HCT116 (cell line): ENCODE results near the gene EP400. TPM values are rescaled to one million over a fixed set of nuclear protein-coding genes. Genes with fewer than 3 reads are reported as not detected.

Experiments
- ATAC-seq: fragments of 200-7000 bp; cut with Tn5 transposase; 2 replicates; pipeline ENCODE4 v1.9.1; 2020; ENCODE audit warnings: mild to moderate bottlenecking, moderate library complexity
- BruUV-seq: library from RNA; stranded (reverse); fragments of 400-500 nt; replicated peaks from 2 replicates; lab custom pipeline; 2021; lab: Mats Ljungman, UMichigan
- CTCF ChIA-PET: fragments of 300-600 bp; sonication (Branson Sonifier 250); formaldehyde crosslinking; loops from one replicate; lab custom pipeline; 2021; ENCODE audit warnings: antibody characterized with exemption; lab: Charles Lee
- POLR2A ChIA-PET: fragments of 300-600, 350-600 bp; sonication (Branson Sonifier 250); formaldehyde crosslinking; loops from one replicate; lab custom pipeline; 2021; ENCODE audit warnings: antibody characterized with exemption; lab: Charles Lee
- RAD21 ChIA-PET, 2 experiments: fragments of 300-600 bp; sonication (Branson Sonifier 250); formaldehyde crosslinking; loops; one replicate each; lab custom pipeline; 2023; ENCODE audit warnings: low total read pairs in 2 of 2; ENCODE audit not compliant: uncharacterized antibody in 2 of 2, unreplicated experiment in 2 of 2, low non-redundant PET in 1 of 2; lab: Charles Lee
- DNase-seq: peaks from one replicate; pipeline ENCODE4 v3.0.0-alpha.2; 2010; ENCODE audit warnings: low read depth, low spot score
- H2AFZ ChIP-seq: fragments of 200-600 bp; shearing (Covaris generic), sonication (generic); 2 replicates; pipeline ENCODE4 v1.6.1; 2017; ENCODE audit warnings: low read depth, mixed run types, mixed read lengths, antibody characterized with exemption, low read length; ENCODE audit not compliant: poor library complexity, severe bottlenecking
- H3K27ac ChIP-seq: 2 replicates; pipeline ENCODE4 v1.5.1; 2012; ENCODE audit warnings: low read depth, low read length
- H3K27me3 ChIP-seq: fragments of 200-600 bp; sonication (generic); 2 replicates; pipeline ENCODE4 v1.6.1; 2016; ENCODE audit warnings: mixed run types, low read length, mixed read lengths; ENCODE audit not compliant: insufficient read depth
- H3K36me3 ChIP-seq, 2 experiments: fragments of 200-500 bp in 1 of 2; fragments of 200-600 bp in 1 of 2; sonication (Bioruptor generic) in 1 of 2; sonication (generic) in 1 of 2; 2 replicates each; pipeline versions ENCODE4 v1.5.1 to v1.6.1; 2014 to 2016; ENCODE audit warnings: low read length in 2 of 2, inconsistent platforms in 1 of 2, mixed read lengths in 1 of 2, mixed run types in 1 of 2; ENCODE audit not compliant: insufficient read depth in 2 of 2, control insufficient read depth in 1 of 2
- H3K4me1 ChIP-seq, 2 experiments: fragments of 200-600 bp in 1 of 2; sonication (generic) in 1 of 2; 2 replicates each; pipeline versions ENCODE4 v1.5.1 to v1.6.1; 2012 to 2017; ENCODE audit warnings: low read length in 2 of 2, inconsistent platforms in 1 of 2, mild to moderate bottlenecking in 1 of 2, mixed read lengths in 1 of 2, mixed run types in 1 of 2, moderate library complexity in 1 of 2; ENCODE audit not compliant: insufficient read depth in 2 of 2, control insufficient read depth in 1 of 2
- H3K4me2 ChIP-seq: fragments of 200-600 bp; sonication (generic); 2 replicates; pipeline ENCODE4 v1.6.1; 2017; ENCODE audit warnings: mixed run types, low read length, mixed read lengths
- H3K4me3 ChIP-seq, 2 experiments: fragments of 200-600 bp in 1 of 2; sonication (generic) in 1 of 2; replicated peaks in 1 of 2; 2 replicates each; pipeline ENCODE4 v1.5.1; 2011 to 2016; ENCODE audit warnings: low read length in 2 of 2, control low read depth in 1 of 2, low read depth in 1 of 2, mild to moderate bottlenecking in 1 of 2, mixed read lengths in 1 of 2, mixed run types in 1 of 2
- H3K79me2 ChIP-seq: fragments of 200-600 bp; sonication (generic); 2 replicates; pipeline ENCODE4 v1.6.1; 2017; ENCODE audit warnings: mild to moderate bottlenecking, mixed run types, low read length, moderate library complexity, mixed read lengths; ENCODE audit not compliant: insufficient read depth
- H3K9ac ChIP-seq: fragments of 200-600 bp; sonication (generic); 2 replicates; pipeline ENCODE4 v1.6.1; 2016; ENCODE audit warnings: low read length, mixed read lengths
- H3K9me2 ChIP-seq: fragments of 200-600 bp; sonication (generic), shearing (Covaris generic); 2 replicates; pipeline ENCODE4 v1.6.1; 2017; ENCODE audit warnings: mixed run types, mild to moderate bottlenecking, moderate library complexity; ENCODE audit not compliant: insufficient read depth
- H3K9me3 ChIP-seq, 2 experiments: fragments of 200-500 bp in 1 of 2; fragments of 200-600 bp in 1 of 2; sonication (Bioruptor generic) in 1 of 2; sonication (generic) in 1 of 2; 2 replicates each; pipeline ENCODE4 v1.6.1; 2014 to 2017; ENCODE audit warnings: low read length in 2 of 2, mixed read lengths in 2 of 2, inconsistent platforms in 1 of 2, low read depth in 1 of 2, mild to moderate bottlenecking in 1 of 2, mixed run types in 1 of 2, moderate library complexity in 1 of 2; ENCODE audit not compliant: control insufficient read depth in 1 of 2, insufficient read depth in 1 of 2
- H4K20me1 ChIP-seq: fragments of 200-600 bp; sonication (generic), shearing (Covaris generic); 2 replicates; pipeline ENCODE4 v1.6.1; 2017; ENCODE audit warnings: mixed run types, mild to moderate bottlenecking, moderate library complexity; ENCODE audit not compliant: insufficient read depth
- ATF3 ChIP-seq: IDR thresholded peaks from 2 replicates; pipeline ENCODE4 v1.6.1; 2012
- CBX3 ChIP-seq: IDR thresholded peaks from 2 replicates; pipeline ENCODE4 v1.6.1; 2012; ENCODE audit warnings: low read depth
- CTCF ChIP-seq, 3 experiments: fragments of 200-600 bp in 1 of 3; sonication (generic) in 1 of 3; IDR thresholded peaks in 2 of 3; conservative IDR thresholded peaks in 1 of 3; 2 replicates each; pipeline ENCODE4 v1.5.1; 2012 to 2017; ENCODE audit warnings: low read depth in 2 of 3, low read length in 2 of 3, antibody characterized with exemption in 1 of 3, borderline replicate concordance in 1 of 3, control low read depth in 1 of 3, mild to moderate bottlenecking in 1 of 3, mixed read lengths in 1 of 3, mixed run types in 1 of 3, moderate library complexity in 1 of 3; ENCODE audit not compliant: insufficient read depth in 1 of 3
- EGR1 ChIP-seq: IDR thresholded peaks from 2 replicates; pipeline ENCODE4 v1.6.1; 2012; ENCODE audit warnings: low read depth
- EZH2 ChIP-seq: fragments of 200-600 bp; sonication (generic); IDR thresholded peaks from 2 replicates; pipeline ENCODE4 v1.6.1; 2017; ENCODE audit warnings: antibody characterized with exemption, mixed run types
- EZH2phosphoT487 ChIP-seq: fragments of 200-600 bp; IDR thresholded peaks from 2 replicates; pipeline ENCODE4 v1.6.1; 2018; ENCODE audit warnings: antibody characterized with exemption, borderline replicate concordance
- FOSL1 ChIP-seq: IDR thresholded peaks from 2 replicates; pipeline ENCODE4 v1.6.1; 2012; ENCODE audit warnings: low read depth
- JUND ChIP-seq: IDR thresholded peaks from 2 replicates; pipeline ENCODE4 v1.6.1; 2012
- POLR2A ChIP-seq: IDR thresholded peaks from 2 replicates; pipeline ENCODE4 v1.7.0; 2011; ENCODE audit warnings: borderline replicate concordance; ENCODE audit not compliant: insufficient read depth, insufficient read length; ENCODE audit errors: extremely low read depth
- RAD21 ChIP-seq: IDR thresholded peaks from 2 replicates; pipeline ENCODE4 v1.6.1; 2012; ENCODE audit warnings: low read depth, mild to moderate bottlenecking
- SP1 ChIP-seq: IDR thresholded peaks from 2 replicates; pipeline ENCODE4 v1.6.1; 2012; ENCODE audit warnings: low read depth
- SRF ChIP-seq: IDR thresholded peaks from 2 replicates; pipeline ENCODE4 v1.6.1; 2012; ENCODE audit warnings: low read depth
- TCF7L2 ChIP-seq: IDR thresholded peaks from 2 replicates; pipeline ENCODE4 v1.7.0; 2011; ENCODE audit warnings: borderline replicate concordance, inconsistent platforms; ENCODE audit not compliant: insufficient read depth, insufficient read length; ENCODE audit errors: extremely low read depth
- ZFX ChIP-seq: fragments of 450-650 bp; IDR thresholded peaks from 2 replicates; pipeline ENCODE4 v1.6.1; 2017
- ZNF274 ChIP-seq: fragments of 200-500 bp; sonication (Bioruptor generic); IDR thresholded peaks from 2 replicates; pipeline ENCODE4 v1.6.1; 2014; ENCODE audit warnings: mild to moderate bottlenecking, low read depth, low read length, inconsistent platforms
- intact Hi-C: fragments of 100-400 bp; cut with micrococcal nuclease; formaldehyde crosslinking; loops from 2 replicates; pipeline ENCODE4 v1.10.0; 2022
- total RNA-seq: library from RNA; stranded (reverse); gene quantifications from one replicate; pipeline ENCODE4 v1.2.1, GENCODE V29; 2021; ENCODE audit not compliant: unreplicated experiment
- TF ChIP-seq, protein P1 (sequence below): IDR thresholded peaks from 2 replicates; pipeline ENCODE4 v1.6.1; 2011; ENCODE audit warnings: mild to moderate bottlenecking, low read length, moderate library complexity; ENCODE audit not compliant: insufficient replicate concordance; ENCODE audit errors: extremely low read depth

Gene EP400
- total RNA-seq, 1 experiment from 2014 or later, result 54.5 TPM

DNA sequence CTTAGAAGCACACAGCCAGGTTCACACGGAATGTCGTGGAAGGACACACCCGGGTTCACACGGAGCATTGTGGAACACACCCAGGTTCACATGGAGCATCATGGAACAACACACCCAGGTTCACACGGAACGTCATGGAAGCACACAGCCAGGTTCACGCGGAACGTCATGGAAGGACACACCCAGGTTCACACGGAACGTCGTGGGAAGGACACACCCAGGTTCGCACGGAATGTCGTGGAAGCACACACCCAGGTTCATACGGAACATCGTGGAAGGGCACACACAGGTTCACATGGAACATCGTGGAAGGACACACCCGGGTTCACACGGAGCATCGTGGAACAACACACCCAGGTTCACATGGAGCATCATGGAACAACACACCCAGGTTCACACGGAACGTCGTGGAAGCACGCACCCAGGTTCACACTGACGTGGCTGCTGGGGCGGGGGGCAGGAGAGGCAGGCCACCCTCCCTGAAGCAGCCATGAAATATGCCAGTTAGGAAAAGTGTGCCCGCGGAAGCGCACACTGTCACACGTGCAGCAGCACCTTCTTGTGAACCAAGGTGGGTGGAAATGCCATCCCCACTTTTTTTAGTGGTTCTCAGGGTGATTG lies 86.4 kb downstream of the EP400 start:
- Histone ChIP-seq H3K4me1 (no peaks in the 10 kb centered on the region), H3K4me2 (no peak overlapping the region), H3K9me2 (no peaks in the 10 kb centered on the region), H3K27me3 (no peaks in the 10 kb centered on the region), H3K9ac (no peak overlapping the region), H3K9me3 (no peaks in the 10 kb centered on the region), H3K36me3 (peaks cover 18 to 41% of the 10 kb centered on the region in 2 experiments), H4K20me1 (no peaks in the 10 kb centered on the region; the same call in 1 of the 2 replicates), H3K27ac (no peak overlapping the region), H3K4me3 (no peak overlapping the region), H2AFZ (no peak overlapping the region), H3K79me2 (no peaks in the 10 kb centered on the region)
- ATAC-seq (no peak), DNase-seq (no peak)
- ChIA-PET CTCF (no interaction called here), RAD21 (no interaction called here), POLR2A (no interaction called here)
- intact Hi-C loops, result no loop called here
- TF ChIP-seq JUND (no peak), RAD21 (no peak), ZFX (no peak), EZH2phosphoT487 (no peak), EZH2 (no peak), CBX3 (no peak), CTCF (IDR thresholded peaks at IDR 0.05 in 2 of 3, conservative IDR thresholded peaks at IDR 0.05 in 1 of 3; ENCODE audit: borderline replicate concordance in 1 of 3, insufficient read depth in 1 of 3, low read depth in 2 of 3, low read length in 2 of 3) (no peak), TCF7L2 (no peak), EGR1 (no peak), ZNF274 (no peak), ATF3 (no peak), SRF (no peak), SP1 (no peak), POLR2A (no peak), FOSL1 (no peak)
- TF ChIP-seq, protein P1, sequence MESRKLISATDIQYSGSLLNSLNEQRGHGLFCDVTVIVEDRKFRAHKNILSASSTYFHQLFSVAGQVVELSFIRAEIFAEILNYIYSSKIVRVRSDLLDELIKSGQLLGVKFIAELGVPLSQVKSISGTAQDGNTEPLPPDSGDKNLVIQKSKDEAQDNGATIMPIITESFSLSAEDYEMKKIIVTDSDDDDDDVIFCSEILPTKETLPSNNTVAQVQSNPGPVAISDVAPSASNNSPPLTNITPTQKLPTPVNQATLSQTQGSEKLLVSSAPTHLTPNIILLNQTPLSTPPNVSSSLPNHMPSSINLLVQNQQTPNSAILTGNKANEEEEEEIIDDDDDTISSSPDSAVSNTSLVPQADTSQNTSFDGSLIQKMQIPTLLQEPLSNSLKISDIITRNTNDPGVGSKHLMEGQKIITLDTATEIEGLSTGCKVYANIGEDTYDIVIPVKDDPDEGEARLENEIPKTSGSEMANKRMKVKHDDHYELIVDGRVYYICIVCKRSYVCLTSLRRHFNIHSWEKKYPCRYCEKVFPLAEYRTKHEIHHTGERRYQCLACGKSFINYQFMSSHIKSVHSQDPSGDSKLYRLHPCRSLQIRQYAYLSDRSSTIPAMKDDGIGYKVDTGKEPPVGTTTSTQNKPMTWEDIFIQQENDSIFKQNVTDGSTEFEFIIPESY, result no peak
- BruUV-seq, result no TSS peak
